ENCODE measurements around the gene ZC3H8.
"Not testable (repeated sequence)": the region's sequence is repeated elsewhere in the genome, so short reads cannot be mapped to it uniquely, and the experiment has no call there.

ZC3H8 gene

DNA sequence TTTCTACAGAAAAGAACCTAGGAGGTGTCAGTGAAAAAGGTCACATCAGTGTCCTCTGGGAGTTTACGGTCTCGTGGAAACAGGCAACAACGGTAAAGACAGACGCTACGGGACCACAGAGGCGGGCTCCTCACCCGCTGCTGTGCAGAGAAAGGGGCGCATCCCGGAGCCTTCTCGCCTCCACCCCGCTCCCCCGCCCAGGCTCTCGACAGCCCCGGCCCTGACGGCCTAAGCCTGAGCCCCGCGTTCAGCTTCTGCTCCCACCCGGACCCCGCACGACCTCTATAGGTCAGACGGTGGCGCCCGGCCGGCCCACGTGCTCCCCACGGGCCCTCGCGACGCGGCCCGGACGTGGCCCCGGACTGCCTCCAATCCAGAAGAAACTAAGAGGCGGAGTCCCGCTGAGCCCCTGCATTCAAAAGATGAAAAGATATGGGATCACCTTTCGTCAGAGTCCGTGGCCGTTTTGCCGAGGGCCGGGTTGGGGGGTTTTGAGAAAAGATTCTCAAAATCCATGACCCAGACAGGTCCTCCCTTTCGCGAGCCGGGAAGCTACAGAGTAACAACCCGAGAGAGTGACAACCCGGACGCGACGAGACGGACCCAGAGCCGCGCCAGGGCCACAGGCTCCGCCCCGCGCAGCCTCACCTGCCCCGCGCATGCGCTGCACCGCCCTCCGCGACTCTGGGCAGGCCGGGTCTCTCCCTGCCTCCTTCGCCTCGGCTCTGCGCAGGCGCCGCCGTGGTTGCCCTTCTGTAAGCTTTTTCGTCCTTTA, at the start of gene ZC3H8:
TSS of gene ZC3H8 (minus strand) at position 577 of the 775 bp plus-strand sequence. CDS start at position 516, 61 bp downstream.
- peak; percentile 93 to 96 (median 94) for DNase-seq (ENCODE audit: low read depth in 3 of 3, low spot score in 1 of 3)

DNA sequence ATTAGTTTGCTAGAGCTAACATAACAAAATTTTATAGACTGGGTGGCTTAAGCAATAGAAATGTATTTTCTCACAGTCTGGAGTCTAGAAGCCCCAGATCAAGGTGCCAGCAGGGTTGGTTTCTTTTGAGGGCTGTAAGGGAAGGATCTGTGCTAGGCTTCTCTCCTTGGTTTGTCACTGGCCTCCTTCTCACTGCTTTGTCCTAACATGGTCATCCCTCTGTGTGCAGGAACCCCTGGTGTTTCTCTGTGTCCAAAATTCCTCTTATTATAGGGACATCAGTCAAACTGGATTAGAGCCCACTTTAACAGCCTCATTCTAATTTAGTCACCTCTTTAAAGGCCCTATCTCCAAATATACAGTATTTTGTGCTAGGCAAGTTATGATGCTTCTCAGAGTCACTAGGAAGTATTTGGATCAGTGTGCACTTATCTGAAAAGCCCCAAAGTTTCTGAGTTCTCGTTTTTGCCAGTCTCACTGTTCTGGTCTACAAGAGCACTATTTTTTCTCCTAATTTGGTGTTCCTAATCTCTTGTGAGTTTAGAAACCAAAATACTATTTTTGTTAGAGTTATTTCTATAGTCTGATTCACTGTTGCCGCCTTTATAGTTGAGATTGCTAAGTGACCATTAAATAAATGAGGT, 49.6 kb upstream of the ZC3H8 start:
- DNase-seq (ENCODE audit: low read depth in 3 of 3, low spot score in 1 of 3): no peak

DNA sequence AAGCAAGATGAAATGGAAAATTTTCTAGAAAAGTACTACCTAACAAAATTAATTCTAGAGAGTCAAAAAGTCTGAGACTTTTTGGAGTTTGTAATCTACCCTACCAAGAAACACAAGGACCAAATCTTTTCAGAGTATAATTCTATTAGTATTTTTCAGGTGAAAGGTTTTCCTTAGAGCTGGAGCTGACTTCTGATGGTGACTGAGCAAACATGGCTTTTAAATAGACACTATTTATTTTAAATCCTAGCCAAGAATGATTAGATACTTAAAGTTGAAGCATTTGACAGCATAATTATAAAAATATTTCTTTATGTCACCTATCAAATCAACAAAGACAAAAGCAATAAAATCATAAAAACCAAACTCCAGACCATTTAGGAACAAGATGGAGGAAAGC, 47.1 kb upstream of the ZC3H8 start:
- DNase-seq (ENCODE audit: low read depth in 3 of 3, low spot score in 1 of 3): no peak

DNA sequence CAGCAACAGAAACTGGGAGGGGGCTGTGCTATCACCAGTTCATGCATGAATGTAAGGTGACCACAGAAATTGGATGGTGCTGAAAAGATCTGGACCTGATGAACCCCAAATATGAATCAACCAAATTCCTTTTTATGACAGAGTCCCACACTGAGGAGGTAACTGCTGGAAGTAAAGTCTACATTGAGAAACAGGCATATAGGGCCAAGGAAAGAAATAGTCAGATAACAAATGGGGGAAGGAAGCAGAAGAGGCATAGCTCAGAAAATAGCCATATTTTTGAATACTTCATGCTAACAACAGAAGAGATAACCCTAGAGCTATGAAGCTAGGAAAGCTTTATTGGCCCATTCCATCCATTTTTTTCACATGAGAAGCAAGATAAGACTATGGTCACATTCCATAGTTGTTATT, 46.3 kb upstream of the ZC3H8 start:
- no peak for DNase-seq (ENCODE audit: low read depth in 3 of 3, low spot score in 1 of 3)

DNA sequence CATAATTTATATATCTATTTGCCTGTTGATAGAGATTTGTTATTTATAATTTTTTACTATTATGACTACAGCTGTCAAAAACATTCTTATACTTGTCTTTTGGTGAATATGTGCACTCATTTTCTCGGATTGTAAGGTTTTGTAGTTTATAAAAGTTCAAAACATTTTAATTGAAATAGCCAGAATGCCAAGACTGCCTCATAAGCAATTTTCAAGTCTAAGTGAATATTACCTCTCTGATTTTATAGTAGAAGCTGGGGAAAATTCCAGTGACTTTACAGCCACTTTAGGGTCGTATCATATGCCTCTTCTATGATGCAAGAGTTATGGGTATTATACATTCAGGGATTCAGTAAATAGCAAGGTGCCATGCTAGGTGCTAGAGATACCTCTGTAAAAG, 41.6 kb upstream of the ZC3H8 start:
- no peak for DNase-seq (ENCODE audit: low read depth in 3 of 3, low spot score in 1 of 3)

DNA sequence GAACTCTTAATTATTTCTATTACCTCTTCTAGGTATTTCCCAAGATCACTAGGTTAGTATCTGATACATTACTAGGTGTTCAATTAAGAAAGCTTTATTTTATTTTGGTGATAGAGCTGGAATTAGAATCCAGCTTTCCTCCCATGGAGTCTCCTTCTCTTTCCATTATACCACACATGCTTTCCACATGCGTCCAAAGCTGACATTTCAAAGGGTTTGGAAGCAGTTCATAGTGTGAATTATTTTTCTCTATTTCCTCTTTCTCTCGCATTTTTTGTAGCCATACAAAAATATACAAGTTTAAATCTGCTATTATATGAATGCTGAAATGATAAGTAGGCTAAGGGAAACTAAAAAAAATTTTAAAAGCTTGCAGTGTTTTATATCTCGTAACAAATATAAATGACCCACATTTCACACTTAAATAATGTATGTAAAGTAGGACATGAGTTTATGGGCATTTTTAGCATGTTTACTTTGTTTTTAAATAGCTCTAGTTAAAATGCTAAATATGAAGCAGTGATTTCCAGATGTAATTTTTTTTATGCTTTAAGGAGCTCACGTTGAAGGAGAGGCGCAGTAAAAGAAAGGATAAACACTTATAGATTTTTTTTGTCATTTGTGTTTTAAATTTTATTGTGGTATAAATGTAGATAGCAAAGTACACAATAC, 40.7 kb upstream of the ZC3H8 start:
- DNase-seq (ENCODE audit: low read depth in 3 of 3, low spot score in 1 of 3): no peak

DNA sequence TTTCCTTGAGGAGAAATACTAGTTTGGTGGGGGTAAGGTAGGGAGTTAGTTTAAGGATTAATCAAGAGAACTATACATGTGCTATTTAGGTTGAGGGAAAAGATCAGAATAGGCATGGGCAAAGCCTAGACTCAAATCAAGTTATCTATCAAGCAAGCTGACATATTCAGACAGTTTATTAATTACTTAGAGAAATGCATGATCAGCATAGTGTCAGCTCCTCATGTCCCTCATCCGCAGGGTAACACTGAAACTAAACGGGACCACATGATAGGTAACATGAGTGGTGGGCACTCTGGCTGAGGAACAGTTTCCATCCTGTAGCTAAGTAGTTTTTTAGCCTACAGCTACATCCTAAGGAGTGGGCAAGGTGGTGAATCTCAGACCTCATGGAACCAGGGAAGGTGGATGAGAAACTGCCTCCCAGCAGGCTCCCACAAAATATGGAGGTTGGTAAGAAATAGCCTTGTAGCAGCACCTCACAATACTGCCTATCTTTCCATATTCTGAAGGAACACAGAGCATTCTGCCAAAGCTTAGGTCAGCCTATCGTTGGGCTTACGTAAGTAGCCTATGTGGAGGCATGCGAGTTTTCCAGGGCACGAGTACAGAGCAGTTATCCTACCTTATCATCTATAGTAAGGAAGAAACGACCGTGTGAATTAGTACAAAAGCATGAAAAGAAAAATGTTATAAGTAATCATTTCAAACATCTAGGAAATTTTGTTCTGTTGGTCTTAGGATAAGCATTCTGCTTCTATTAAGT, 39.0 kb upstream of the ZC3H8 start:
- no peak for DNase-seq (ENCODE audit: low read depth in 3 of 3, low spot score in 1 of 3)

DNA sequence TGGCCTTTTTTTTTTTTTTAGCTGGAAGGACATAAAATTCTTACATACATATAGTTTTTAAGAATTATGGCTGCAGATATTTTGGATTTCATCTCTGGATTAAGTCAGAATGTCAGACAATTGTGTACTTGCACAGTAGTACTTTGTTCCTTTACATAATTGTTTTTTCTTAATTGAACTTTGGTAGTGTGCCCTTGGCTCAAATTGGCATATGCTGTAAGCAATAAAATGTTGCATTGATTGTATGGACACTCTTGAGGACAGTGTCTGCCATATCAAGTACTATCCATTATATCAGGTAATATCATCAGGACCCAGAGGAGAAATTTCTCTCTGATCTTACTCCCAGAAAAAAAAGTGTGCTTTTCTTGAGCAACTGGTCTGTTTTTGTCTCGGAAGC, 35.8 kb upstream of the ZC3H8 start:
- no peak for DNase-seq (ENCODE audit: low read depth in 3 of 3, low spot score in 1 of 3)

DNA sequence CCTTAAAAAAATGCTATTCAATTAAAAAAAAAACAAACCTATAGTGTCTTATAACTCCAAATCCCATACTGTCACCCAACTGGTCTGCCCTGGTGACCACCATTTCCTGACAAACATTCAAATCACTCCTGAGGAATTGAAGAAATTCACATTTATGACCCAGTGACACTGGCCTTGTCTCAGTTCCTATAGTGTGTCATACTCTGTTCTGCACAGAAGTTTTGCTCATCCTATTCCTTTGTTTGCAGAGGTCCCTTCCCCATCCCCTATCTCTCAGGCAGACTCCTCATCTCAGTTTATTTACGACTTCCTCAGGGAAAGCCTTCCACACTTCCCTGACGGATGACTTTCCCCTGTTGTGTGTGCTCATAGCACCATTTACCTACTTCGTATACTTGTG, 35.2 kb upstream of the ZC3H8 start:
- DNase-seq (ENCODE audit: low read depth in 3 of 3, low spot score in 1 of 3): no peak

DNA sequence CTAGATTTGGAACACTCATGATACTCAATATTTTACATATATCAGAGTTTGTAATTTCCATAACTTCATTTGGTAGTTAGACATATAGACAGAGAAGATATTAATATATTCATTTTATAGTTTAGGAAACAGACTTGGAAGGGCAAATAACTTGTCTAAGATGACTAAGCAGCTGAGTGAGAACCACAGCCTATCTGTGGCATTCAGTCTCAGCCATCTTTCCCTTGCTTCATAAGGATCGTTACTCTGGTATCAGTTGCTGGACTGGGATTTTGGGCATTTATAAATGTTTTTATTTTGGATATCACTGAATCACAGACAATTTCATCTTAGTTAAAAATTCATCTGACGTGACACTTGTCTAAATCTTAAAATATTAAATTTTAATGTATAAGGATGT, 28.7 kb upstream of the ZC3H8 start:
- not testable (repeated sequence) for DNase-seq (ENCODE audit: low read depth in 3 of 3, low spot score in 1 of 3)

DNA sequence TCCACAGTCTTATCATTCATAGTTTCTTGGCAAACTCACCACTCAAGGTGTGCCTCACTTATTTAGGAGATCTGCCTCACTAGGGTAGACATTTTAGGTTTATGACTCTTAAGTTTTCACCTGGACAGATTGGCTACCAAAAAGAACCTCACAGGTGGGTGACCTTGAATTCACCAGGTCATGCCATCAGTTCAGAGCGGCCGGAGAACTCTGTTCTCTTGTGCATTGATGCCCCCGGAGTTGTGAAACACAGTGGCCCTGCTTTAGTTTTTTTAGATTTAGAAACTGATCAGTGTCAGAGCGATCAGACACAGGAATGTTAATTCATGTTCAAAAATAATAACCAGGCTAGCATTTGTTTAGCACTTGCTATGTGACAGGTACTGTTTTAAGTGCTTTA, 27.2 kb upstream of the ZC3H8 start:
- not testable (repeated sequence) for DNase-seq (ENCODE audit: low read depth in 3 of 3, low spot score in 1 of 3)

DNA sequence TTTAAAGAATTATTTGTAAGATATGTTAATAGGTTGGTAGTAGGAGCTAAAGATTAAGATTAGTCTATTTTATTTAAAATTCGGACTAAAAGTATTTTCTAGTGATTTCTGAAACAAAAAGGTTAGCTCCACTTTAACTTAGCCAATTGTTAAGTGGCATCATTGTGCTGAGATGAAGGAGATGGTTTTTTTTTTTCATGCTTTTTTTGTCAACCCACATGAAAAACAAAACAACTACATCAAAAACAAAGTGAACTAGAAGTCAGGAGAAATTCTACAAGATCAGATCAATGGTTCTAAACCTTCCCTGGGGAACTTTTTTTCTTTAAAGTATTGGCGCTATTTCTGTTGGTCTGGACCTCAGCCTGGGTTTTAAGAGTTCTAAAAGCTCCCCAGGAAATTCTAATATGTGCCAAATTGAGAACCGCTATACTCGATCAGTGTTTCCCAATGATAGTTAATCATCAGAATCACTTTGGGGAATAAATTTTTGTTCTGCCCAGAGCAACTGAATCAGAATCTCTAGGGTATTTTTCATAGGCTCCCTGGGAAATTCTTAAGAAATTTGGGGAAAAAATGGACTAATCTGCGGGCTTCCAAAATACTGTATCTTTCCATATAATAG, 22.9 kb upstream of the ZC3H8 start:
- DNase-seq (ENCODE audit: low read depth in 3 of 3, low spot score in 1 of 3): no peak

DNA sequence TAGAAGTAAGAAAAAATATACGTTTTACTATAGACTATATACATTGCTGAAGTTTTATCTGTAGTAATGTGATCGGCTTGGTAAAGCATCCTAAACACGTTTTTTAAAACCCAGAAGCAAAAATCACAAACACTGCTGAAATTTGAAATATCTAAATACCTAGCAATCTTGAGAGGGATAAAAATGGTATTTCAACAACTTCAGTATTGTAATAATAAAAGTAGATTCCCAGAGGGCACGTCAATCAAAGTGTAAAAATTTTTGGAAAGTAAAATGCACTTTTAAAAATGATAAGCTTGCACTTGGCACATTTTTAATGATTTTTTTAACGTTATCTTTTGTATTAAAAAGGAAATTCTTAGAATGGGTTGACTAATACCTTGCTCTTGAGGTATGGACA, 22.1 kb upstream of the ZC3H8 start:
- DNase-seq (ENCODE audit: low read depth in 3 of 3, low spot score in 1 of 3): no peak

DNA sequence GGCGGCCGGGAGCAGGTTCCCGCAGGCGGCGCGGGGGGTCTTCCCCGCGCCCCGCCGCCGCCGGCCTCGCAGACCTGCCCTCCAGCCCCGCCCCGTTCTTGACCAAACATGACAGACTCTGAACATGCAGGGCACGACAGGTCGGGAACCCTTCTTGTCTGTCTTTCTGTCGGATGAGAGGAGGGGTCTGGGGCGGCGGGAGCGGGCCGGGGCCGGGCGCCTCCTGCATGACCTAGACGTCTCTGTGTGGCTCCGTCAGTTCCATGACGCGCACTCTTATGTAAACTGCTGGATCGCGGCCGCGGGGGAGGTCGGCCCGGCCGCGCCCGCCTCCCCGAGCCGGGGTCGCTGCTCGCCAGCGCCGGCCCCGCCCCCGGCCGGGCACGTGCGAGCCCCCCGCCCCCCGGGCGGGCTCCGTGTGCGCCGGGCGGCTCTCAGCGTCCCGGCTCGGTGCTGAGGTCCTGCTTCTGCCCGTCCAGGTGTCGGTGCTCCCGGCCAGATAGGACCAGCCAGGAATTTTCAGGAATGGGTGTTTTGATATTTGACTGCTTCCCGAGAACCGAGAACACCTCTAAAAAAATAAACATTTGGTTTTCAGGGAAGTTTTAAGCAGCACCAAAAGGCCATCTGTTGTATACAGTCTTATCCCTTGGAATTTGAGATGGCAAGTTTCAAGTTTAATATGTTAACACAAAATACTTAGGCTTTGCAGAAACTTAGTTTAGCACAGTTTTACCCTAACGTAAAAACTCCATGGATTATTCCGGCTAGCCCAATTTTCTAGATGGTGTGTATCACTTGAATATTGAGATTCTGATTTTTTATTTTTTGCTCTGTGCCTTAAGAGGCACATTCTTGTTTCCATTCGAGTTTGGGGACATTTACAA, 21.3 kb upstream of the ZC3H8 start:
- DNase-seq (ENCODE audit: low read depth in 3 of 3, low spot score in 1 of 3): peak; percentile 62 to 70 (median 69)

DNA sequence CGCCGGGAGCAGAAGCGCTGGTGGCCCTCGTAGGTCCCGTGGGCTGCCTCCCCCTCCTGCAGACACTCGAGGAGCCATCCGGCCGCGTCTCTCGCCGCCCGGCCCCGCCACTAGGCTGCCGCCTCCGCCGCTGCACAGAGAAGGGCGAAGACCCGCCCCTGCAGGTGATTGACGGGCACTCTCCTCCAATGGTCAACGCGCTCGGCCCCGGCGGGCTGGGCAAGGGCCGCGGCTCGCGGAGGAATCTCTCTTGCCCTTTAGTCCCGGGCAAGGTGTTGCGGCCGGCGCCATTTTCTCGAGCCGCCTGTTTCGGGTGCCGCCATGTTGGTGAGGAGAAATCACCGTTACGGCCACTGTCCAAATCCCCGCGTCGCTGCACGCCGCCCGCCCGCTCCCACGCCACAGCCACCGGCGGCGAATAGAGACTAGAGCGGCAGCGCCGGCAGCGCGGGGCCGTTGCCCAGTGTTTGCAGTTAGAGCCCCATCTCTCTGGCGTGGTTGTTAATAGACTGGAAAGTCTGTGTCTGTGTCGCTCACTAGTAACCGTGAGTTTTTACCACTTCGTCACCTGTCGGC, 20.6 kb upstream of the ZC3H8 start, which contains the start of gene ZC3H6:
TSS of gene ZC3H6 (plus strand) at position 287 of the 576 bp plus-strand sequence. CDS start 398 bp downstream, outside the sequence.
- DNase-seq (ENCODE audit: low read depth in 3 of 3, low spot score in 1 of 3): peak; percentile 98 to 100 (median 100)

DNA sequence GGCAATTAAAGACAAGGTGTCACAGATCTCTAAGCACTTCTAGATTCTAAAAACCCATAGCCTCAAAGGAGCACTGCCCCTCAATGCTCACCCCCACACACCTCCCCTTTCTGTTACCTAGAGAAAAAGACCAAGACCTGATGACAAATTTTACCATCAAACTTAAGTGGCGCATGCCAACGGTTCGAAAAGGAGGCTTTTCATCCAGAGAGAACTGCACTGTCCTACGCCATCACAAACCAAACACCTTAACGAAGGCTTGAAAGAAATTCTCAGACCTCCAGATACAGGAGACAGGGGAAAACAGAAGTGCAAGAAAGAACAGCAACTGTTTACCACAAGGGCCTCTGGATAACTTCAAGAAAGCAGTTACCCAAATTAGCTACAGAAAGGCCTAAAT, 18.5 kb upstream of the ZC3H8 start:
- DNase-seq (ENCODE audit: low read depth in 3 of 3, low spot score in 1 of 3): no peak

DNA sequence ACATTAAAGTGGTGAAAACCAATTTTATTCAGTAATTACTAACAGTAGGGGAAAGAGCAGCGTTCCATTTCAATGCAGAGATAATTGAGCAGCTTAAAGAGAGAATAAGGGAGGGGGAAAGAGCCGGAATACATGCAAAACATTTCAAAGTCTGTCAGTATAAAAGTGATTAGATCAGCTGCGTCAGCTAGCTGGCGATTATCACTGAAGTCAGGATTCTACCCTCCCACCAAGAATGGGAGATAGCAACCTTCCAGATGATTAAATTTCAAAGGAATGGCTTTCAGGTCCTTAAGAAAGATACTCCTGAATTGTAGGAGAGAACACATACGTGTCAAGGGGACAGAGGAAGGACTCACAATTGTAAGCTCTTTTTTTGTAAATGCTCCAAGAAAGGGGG, 17.8 kb upstream of the ZC3H8 start:
- no peak for DNase-seq (ENCODE audit: low read depth in 3 of 3, low spot score in 1 of 3)

DNA sequence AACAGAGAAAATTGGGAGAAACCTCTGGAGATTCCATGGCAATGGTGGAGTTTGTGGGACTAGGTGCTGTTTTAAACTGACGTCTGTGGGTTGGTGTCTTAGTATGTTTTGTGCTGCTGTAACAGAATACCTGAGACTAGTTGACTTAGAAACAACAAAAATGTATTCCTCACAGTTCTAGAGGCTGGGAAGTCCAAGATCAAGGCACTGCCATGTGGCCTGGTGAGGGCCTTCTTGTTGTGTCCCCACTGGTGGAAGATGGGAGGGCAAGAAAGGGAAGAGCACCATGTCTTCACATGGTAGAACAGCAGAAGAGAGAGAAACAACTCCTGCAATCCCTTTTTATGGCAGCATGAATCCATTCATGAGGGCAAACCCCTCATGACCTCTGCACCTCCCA, 13.7 kb upstream of the ZC3H8 start:
- no peak for DNase-seq (ENCODE audit: low read depth in 3 of 3, low spot score in 1 of 3)

DNA sequence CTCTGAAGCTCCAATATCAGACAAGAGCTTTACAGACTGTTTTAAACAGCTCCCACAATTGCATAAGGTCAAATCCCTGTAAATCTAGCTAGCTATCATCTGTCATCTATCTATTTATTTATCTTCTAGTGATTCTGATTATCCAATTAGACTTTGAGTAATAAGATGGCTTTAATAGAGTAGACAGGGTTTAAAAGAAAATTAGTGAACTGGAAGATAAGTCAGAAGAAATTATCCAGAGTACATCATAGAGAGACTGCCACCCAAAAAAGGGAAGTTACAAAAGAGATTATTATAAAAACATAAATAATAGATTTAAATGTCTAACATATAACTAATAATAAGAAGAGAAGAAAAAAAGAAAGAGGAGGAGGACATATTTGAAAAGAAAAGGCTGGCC, 8.0 kb upstream of the ZC3H8 start:
- DNase-seq (ENCODE audit: low read depth in 3 of 3, low spot score in 1 of 3): no peak

DNA sequence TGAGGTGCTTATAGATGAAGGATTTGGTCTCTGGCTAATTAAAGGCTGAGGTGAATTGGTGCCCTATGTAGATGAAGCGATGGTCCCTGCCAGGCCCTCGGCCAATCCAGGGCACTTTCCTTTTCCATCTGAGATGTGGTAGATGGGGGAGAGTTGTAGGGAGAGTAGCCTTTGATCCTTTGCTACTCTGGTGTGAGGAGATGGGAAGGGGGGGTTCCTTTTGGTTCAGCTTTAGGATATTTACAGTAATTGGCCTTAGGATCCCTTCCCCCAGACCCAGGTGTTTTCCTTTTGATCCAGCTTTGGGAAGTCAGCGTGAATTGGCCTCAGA, 5.4 kb upstream of the ZC3H8 start:
- no peak for DNase-seq (ENCODE audit: low read depth in 3 of 3, low spot score in 1 of 3)

Data from stimulated activated CD4-positive, alpha-beta T cell treated with anti-CD3 and anti-CD28 coated beads, TNF-alpha, amount 100 ng/mL, for 1 hour (primary cell).